ENCODE results near the gene SAMD11. TPM values are rescaled to one million over a fixed set of nuclear protein-coding genes. Genes with fewer than 3 reads are reported as not detected.
A peak's percentile ranks its signal among the peaks of the same experiment; 100 is the strongest.
"Not testable (repeated sequence)": the region's sequence is repeated elsewhere in the genome, so short reads cannot be mapped to it uniquely, and the experiment has no call there.

Gene SAMD11
- total and polyA plus RNA-seq, 2 experiments from 2014 or later, result 8.2 to 40.9 TPM

DNA sequence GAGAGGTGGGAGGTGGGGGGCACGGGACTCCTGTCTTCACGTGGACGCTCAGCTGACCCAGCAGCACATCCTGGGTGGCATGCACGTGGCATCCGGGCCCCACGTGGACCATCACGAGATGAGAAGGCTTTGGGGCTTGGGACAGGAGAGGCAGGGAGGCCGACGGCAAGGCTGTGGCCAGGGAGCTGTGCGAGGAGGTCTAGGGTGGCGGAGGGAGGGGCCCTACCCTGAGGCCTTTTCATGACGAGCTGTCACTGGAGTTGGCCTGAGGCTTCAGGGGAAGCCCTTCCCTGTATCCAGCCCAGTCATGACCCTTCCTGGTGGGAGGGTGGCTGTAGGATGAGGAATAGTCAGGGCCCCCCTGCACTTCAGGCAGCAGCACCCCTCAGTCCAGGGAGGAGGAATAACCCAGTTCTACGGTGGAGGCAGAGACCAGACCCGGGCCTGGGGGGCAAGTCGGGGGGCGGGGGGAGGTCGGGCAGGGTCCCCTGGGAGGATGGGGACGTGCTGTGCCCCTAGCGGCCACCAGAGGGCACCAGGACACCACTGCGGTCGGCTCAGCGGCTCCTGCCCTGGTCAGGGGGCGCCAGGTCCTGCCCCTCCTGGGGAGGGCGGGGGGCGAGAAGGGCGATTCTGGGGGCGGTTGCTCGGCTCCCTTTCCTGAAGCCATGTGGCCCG lies 60.2 kb downstream of the SAMD11 start:
- in situ Hi-C loops (cut with MboI), result no loop called here
- Histone ChIP-seq H3K79me2 (ENCODE audit: insufficient read depth) (no peaks in the 10 kb centered on the region), H3K9me2 (ENCODE audit: insufficient read depth) (no peaks in the 10 kb centered on the region), H3K4me2 (ENCODE audit: unreplicated experiment) (peak overlapping the region; percentile 88), H3K9me3 (ENCODE audit: low read depth) (no peaks in the 10 kb centered on the region), H3F3A (ENCODE audit: insufficient read depth) (no peaks in the 10 kb centered on the region), H3K27me3 (replicated peaks; ENCODE audit: insufficient read depth) (peaks cover 14% of the 10 kb centered on the region), H2AFZ (peak overlapping the region; percentile 62; the same call in 1 of the 2 replicates), H4K20me1 (ENCODE audit: insufficient read depth) (no peaks in the 10 kb centered on the region), H3K4me3 (peak overlapping the region; percentile 62), H3K4me1 (ENCODE audit: insufficient read depth) (no peaks in the 10 kb centered on the region), H3K27ac (no peak overlapping the region), H3K9ac (no peak overlapping the region), H3K36me3 (ENCODE audit: low read depth) (no peaks in the 10 kb centered on the region)
- no peak for TF ChIP-seq EZH2phosphoT487 (IDR thresholded peaks at IDR 0.05; ENCODE audit: insufficient read depth, low read depth)
- no peak for TF ChIP-seq EZH2 (IDR thresholded peaks at IDR 0.05; ENCODE audit: insufficient read depth, poor library complexity, severe bottlenecking)
- peak; percentile 49 for DNase-seq
- 17 to 20% methylated on average over 21 to 23 of the region's 29 CpGs for WGBS, 2 experiments (ENCODE audit: low coverage in 1 of 2, low lambda C conversion rate in 2 of 2, missing lambda C conversion rate in 2 of 2)

DNA sequence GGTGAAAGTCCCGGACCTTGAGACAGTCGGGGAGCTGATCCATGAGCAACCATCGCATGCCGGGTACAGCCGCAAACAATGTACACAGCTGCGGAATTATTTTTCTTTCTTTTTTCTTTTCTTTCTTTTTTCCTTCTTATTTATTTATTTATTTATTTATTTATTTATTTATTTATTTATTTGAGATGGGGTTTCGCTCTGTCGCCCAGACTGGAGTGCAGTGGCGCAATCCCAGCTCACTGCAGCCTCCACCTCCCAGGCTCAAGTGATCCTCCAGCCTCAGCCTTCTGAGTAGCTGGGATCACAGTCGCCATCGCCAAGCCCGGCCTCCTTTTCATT lies 60.7 kb downstream of the SAMD11 start:
- peak overlapping the region; percentile 88 for H3K4me2 ChIP-seq (ENCODE audit: unreplicated experiment)
- no peaks in the 10 kb centered on the region for H3K9me2 ChIP-seq (ENCODE audit: insufficient read depth)
- no peak for DNase-seq
- no peaks in the 10 kb centered on the region for H3K9me3 ChIP-seq (ENCODE audit: low read depth)
- no peaks in the 10 kb centered on the region for H3K4me1 ChIP-seq (ENCODE audit: insufficient read depth)
- H3K9ac ChIP-seq, result no peak overlapping the region
- no peak overlapping the region for H3K27ac ChIP-seq
- H3K4me3 ChIP-seq, result peak overlapping the region; percentile 62
- in situ Hi-C loops (cut with MboI), result no loop called here
- no peaks in the 10 kb centered on the region for H3F3A ChIP-seq (ENCODE audit: insufficient read depth)
- H4K20me1 ChIP-seq (ENCODE audit: insufficient read depth), result no peaks in the 10 kb centered on the region
- peak overlapping the region; percentile 62; the same call in 1 of the 2 replicates for H2AFZ ChIP-seq
- no peaks in the 10 kb centered on the region for H3K36me3 ChIP-seq (ENCODE audit: low read depth)
- TF ChIP-seq EZH2phosphoT487 (IDR thresholded peaks at IDR 0.05; ENCODE audit: insufficient read depth, low read depth) (no peak), EZH2 (IDR thresholded peaks at IDR 0.05; ENCODE audit: insufficient read depth, poor library complexity, severe bottlenecking) (no peak)
- 31 to 35% methylated on average over 12 of the region's 12 CpGs for WGBS, 2 experiments (ENCODE audit: low coverage in 1 of 2, low lambda C conversion rate in 2 of 2, missing lambda C conversion rate in 2 of 2)
- H3K27me3 ChIP-seq (replicated peaks; ENCODE audit: insufficient read depth), result peaks cover 14% of the 10 kb centered on the region
- no peaks in the 10 kb centered on the region for H3K79me2 ChIP-seq (ENCODE audit: insufficient read depth)

DNA sequence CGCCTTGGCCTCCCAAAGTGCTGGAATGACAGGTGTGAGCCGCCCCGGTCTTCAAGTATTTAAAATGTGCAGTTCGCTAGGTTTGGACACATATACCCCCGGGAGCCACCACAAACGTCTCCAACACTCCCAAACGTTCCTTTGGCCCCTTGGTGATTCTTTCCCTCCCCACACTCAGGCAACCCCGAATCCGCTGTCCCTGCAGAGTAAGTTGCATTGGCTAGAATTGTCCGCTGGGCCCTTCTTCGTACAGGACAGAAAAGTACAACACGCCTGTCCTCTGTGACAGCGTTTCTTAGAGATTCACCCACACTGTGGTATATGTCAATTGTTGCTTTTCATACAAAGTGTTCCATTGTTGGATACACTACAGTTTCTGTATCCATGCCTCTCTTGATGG lies 61.4 kb downstream of the SAMD11 start:
- no peak for DNase-seq

DNA sequence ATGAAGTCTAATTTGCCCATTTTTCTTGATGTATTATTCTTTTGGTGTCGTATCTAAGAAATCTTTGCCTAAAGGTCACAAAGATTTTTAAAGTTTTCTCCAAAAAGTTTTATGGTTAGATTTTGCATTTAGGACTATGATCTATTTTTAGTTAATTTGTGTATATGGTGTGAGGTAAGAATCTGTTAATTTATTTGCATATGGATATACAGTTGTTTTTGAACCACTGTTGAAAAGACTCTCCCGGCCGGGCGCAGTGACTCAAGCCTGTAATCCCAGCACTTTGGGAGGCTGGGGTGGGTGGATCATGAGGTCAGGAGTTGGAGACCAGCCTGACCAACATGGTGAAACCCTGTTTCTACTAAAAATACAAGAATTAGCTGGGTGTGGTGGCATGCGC lies 64.3 kb downstream of the SAMD11 start:
- DNase-seq; H3K4me3 ChIP-seq; in situ Hi-C loops (cut with MboI); H3K9me3 ChIP-seq (ENCODE audit: low read depth); H3K9ac ChIP-seq; H4K20me1 ChIP-seq (ENCODE audit: insufficient read depth); H3K36me3 ChIP-seq (ENCODE audit: low read depth); H2AFZ ChIP-seq; H3K79me2 ChIP-seq (ENCODE audit: insufficient read depth); H3K4me1 ChIP-seq (ENCODE audit: insufficient read depth); H3F3A ChIP-seq (ENCODE audit: insufficient read depth); H3K9me2 ChIP-seq (ENCODE audit: insufficient read depth); H3K4me2 ChIP-seq (ENCODE audit: unreplicated experiment); H3K27ac ChIP-seq: not testable (repeated sequence)
- WGBS, 2 experiments (ENCODE audit: low coverage in 1 of 2, low lambda C conversion rate in 2 of 2, missing lambda C conversion rate in 2 of 2), result 69 to 81% methylated on average over 5 of the region's 5 CpGs
- H3K27me3 ChIP-seq (replicated peaks; ENCODE audit: insufficient read depth), result peaks cover 12% of the 10 kb centered on the region

More for the DNA sequence above, 61.4 kb downstream of the SAMD11 start:
- no peaks in the 10 kb centered on the region for H4K20me1 ChIP-seq (ENCODE audit: insufficient read depth)
- H3F3A ChIP-seq (ENCODE audit: insufficient read depth), result no peaks in the 10 kb centered on the region
- no peak overlapping the region for H3K4me3 ChIP-seq
- H3K36me3 ChIP-seq (ENCODE audit: low read depth), result no peaks in the 10 kb centered on the region
- H3K4me2 ChIP-seq (ENCODE audit: unreplicated experiment), result no peak overlapping the region
- 57 to 64% methylated on average over 13 of the region's 13 CpGs for WGBS, 2 experiments (ENCODE audit: low coverage in 1 of 2, low lambda C conversion rate in 2 of 2, missing lambda C conversion rate in 2 of 2)
- in situ Hi-C loops (cut with MboI), result no loop called here
- no peaks in the 10 kb centered on the region for H3K4me1 ChIP-seq (ENCODE audit: insufficient read depth)
- H3K27me3 ChIP-seq (replicated peaks; ENCODE audit: insufficient read depth), result peaks cover 14% of the 10 kb centered on the region
- no peak overlapping the region for H3K9ac ChIP-seq
- TF ChIP-seq EZH2phosphoT487 (IDR thresholded peaks at IDR 0.05; ENCODE audit: insufficient read depth, low read depth) (no peak), EZH2 (IDR thresholded peaks at IDR 0.05; ENCODE audit: insufficient read depth, poor library complexity, severe bottlenecking) (no peak)
- no peaks in the 10 kb centered on the region for H3K9me2 ChIP-seq (ENCODE audit: insufficient read depth)
- no peaks in the 10 kb centered on the region for H3K9me3 ChIP-seq (ENCODE audit: low read depth)
- no peak overlapping the region for H2AFZ ChIP-seq
- no peaks in the 10 kb centered on the region for H3K79me2 ChIP-seq (ENCODE audit: insufficient read depth)
- H3K27ac ChIP-seq, result no peak overlapping the region

DNA sequence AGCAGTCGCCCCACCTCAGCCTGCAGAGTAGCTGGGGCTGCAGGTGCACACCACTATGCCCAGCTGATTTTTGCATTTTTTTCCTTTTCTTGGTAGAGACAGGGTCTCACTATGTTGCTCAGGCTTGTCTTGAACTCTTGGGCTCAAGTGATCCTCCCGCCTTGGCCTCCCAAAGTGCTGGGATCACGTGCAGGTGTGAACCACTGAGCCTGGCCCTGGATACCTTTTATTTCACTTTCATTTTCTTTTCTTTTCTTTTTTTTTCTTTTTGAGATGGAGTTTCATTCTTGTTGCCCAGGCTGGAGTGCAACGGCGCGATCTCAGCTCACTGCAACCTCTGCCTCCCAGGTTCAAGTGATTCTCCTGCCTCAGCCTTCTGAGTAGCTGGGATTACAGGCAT lies 67.6 kb downstream of the SAMD11 start:
- H3K27ac ChIP-seq; H2AFZ ChIP-seq; in situ Hi-C loops (cut with MboI); DNase-seq; H3K4me3 ChIP-seq; H3K4me1 ChIP-seq (ENCODE audit: insufficient read depth); H4K20me1 ChIP-seq (ENCODE audit: insufficient read depth); H3F3A ChIP-seq (ENCODE audit: insufficient read depth); H3K27me3 ChIP-seq (replicated peaks; ENCODE audit: insufficient read depth); H3K36me3 ChIP-seq (ENCODE audit: low read depth); H3K9me3 ChIP-seq (ENCODE audit: low read depth); H3K79me2 ChIP-seq (ENCODE audit: insufficient read depth); H3K9ac ChIP-seq; H3K9me2 ChIP-seq (ENCODE audit: insufficient read depth); H3K4me2 ChIP-seq (ENCODE audit: unreplicated experiment): not testable (repeated sequence)
- 89 to 94% methylated on average over 6 of the region's 6 CpGs for WGBS, 2 experiments (ENCODE audit: low coverage in 1 of 2, low lambda C conversion rate in 2 of 2, missing lambda C conversion rate in 2 of 2)

Measured in GM23248 (cell line).